ENCODE measurements around the gene SPATA18. TPM values are rescaled to one million over a fixed set of nuclear protein-coding genes. Genes with fewer than 3 reads are reported as not detected.
"Not testable (repeated sequence)": the region's sequence is repeated elsewhere in the genome, so short reads cannot be mapped to it uniquely, and the experiment has no call there.

Gene SPATA18
- total RNA-seq, 1 experiment from 2014 or later: 3.3 TPM

DNA sequence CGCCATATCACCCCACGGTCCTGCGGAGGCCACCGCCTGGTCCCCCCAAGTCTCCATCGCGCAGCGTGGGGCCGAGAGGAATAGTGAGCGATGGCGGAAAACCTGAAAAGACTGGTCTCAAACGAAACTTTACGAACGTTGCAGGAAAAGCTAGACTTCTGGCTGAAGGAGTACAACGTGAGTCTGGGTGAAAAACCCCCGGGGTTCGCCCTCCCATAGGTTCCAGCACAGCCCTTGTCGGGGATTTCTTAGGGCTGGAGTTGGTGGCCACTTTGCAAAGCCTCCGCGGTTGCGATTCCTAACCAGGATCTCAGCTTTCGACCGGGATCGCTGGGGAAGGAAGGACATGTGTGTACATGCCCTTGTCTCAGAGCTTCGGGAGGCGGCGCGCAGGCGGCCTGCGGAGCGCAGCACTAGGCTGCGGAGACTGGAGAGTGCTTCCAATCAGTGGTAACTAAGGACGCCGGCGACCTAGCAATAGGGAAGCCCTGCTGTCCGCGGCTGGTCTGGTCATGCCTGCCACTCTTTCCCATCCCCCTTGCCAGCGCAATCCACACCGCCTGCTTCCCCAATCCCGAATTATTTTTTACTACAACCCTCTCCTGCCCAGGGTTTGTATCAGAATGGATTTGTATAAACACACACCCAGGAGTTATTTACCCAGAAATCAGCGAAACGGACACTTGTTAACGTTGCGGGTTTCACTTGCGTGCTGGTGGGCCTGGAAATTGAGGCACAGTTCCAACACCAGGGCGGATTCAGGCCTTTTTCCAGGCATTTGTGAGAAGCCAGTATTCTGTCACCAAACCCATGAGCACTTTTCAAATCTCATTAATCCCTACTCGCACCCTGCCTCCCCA lies 741 bp downstream of the SPATA18 start:
- peak; percentile 71 for DNase-seq (ENCODE audit: low read depth)

DNA sequence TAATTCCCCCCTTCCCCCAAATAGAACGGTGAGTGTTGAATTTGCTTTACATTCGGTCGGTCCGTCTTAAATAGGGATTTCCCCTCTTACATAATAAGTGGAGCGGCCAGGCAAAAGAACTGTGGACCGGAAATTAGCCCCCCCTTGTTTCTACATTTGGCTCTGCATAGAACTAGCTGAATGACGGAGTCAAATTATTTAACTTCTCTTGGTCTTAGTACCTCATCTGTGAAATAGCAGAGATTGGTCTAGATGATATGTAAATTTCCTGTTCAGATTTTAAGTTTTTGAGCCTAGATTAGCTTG lies 1.3 kb downstream of the SPATA18 start:
- DNase-seq (ENCODE audit: low read depth): no peak

DNA sequence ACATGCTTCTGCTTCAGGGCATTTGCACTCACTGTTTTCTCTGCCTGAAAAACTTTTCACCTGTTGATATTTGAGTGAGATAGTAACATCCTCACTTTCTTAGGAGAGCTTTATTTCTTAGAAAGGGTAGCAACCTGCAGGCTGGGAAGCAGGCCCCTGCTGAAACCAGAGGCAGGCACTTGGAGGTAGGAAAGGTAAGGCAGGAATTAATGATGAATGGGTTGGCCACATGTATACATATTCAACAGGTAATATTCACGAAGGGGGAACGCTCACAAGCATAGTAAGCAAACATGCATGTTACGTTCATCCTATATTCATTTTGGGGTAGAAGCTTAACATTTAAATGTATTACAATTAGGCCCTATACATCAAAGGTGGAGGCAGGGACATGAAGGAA lies 3.1 kb downstream of the SPATA18 start:
- DNase-seq (ENCODE audit: low read depth): no peak

- DNase-seq (ENCODE audit: low read depth): no peak
Observed at GRCh38 chr4:52057196-52057595, 6.1 kb downstream of the SPATA18 start.

GRCh38 chr4:52058275-52058674 lies 7.2 kb downstream of the SPATA18 start:
- DNase-seq (ENCODE audit: low read depth): no peak

DNA sequence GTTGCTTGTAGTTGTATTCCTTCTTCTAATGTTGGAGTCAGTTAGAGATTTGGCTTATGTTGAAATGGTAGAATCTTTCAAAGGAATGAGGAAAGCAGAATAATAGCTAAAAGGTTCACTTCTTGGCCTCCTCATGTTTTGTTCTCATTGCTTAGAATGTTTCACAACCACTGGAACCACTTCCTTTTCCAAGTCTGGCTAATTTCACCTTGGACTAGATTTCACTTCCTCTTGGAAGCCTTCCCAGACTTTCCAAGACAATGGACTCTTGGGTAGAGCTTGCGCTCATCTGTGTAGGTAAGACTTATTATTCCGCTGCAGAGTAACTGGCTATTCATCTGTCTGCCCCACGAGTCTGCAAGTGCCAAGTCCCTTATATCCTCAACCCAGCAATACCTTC lies 8.3 kb downstream of the SPATA18 start:
- DNase-seq (ENCODE audit: low read depth): peak; percentile 84

- DNase-seq (ENCODE audit: low read depth): no peak
Observed at GRCh38 chr4:52069571-52069970, 18.5 kb downstream of the SPATA18 start.

- no peak for DNase-seq (ENCODE audit: low read depth)
Observed at GRCh38 chr4:52071791-52072546, 20.9 kb downstream of the SPATA18 start.

GRCh38 chr4:52076731-52077130 lies 25.6 kb downstream of the SPATA18 start:
- DNase-seq (ENCODE audit: low read depth): no peak

DNA sequence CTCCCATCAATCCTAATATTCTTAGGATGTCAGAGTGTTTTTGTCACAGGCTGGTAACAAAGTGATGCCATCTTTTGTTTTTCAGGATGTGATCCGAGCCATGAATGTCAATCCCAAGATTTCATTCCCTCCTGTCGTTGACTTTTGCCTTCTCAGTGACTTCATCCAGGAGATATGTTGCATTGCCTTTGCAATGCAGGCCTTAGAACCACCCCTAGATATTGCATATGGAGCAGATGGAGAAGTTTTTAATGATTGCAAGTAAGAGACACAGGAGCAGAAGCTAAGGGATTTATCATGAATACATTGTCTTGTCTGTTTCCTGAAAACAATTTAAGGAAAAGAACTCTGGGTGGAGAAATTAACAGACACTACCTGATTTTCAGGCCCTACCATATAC lies 28.6 kb downstream of the SPATA18 start:
- no peak for DNase-seq (ENCODE audit: low read depth)

DNA sequence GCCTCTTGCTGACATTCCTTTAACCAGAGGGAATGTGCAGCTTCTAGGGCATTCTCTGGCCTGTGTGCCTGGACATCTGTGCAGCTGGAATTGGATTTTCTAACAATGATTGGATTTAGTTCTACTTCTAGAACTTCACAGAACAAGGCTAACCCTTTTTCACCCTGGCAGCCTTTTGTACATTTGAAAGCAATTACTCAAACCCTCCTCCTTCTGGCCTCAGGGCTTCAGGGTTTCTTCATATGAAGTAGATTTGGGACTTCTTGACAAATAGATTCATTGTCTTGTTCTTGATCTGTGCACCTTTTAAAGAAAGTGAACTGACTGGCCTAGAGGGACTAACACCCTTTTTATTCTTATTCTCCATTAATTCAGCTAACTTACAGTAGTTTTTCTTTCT lies 30.1 kb downstream of the SPATA18 start:
- no peak for DNase-seq (ENCODE audit: low read depth)

- DNase-seq (ENCODE audit: low read depth): not testable (repeated sequence)
Observed at GRCh38 chr4:52086425-52086824, 35.3 kb downstream of the SPATA18 start.

- DNase-seq (ENCODE audit: low read depth): peak; percentile 26
Observed at GRCh38 chr4:52091801-52092200, 40.7 kb downstream of the SPATA18 start.

- DNase-seq (ENCODE audit: low read depth): no peak
Observed at GRCh38 chr4:52093466-52093865, 42.4 kb downstream of the SPATA18 start.

DNA sequence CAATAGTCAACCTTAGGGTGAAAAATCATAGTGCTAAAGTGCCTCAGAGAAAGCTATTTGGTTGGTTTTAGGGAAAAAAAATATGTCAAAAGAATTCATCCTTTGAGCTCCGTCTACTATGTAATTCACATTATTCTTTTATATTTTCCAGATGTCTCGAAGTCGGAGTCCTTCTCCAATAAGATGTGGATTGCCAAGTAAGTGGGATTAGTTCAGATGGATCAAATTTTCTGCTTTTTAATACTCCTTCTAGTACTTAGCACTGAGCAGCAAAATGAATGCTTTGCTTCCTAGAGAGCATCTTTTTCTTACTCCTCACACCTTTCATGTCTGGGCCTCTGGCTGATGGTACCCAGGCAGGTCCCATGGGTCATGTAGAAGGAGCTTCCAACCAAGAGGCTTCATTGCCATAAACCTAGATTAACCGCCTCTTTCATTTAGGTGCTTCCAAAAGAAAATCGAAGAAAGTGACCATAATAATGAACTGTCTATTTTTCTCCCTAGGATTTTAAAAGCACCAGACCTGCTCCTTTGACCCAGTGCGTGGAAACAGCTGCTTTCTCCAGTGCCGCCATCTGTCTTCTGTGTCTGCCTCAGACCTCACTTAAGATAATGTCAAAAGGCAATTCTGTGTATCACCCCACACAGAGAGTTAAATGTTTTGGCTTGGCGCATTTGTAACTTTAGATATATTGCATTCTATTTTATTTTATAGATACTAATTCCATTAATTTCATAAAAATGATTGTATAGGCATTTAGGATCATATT lies 43.5 kb downstream of the SPATA18 start:
- no peak for DNase-seq (ENCODE audit: low read depth)

DNA sequence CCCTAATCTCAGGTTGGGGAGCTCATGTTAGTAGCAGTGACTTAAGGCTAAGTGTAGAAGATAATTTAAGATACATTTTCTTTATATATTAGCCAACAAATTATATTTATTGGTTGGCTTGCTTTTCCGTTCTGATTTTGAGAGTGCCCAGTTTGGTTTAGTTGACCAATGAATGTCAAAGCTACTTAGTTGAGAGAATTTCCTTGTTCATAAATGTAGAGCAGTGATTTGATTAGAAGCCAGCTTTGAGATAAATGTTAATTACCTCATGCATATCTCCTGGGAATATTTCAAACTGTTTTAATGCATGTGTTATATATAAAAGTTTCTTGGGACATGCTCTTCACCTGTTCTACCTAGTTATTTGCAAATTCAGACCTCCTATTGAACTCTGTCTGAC lies 44.3 kb downstream of the SPATA18 start:
- DNase-seq (ENCODE audit: low read depth): no peak

DNA sequence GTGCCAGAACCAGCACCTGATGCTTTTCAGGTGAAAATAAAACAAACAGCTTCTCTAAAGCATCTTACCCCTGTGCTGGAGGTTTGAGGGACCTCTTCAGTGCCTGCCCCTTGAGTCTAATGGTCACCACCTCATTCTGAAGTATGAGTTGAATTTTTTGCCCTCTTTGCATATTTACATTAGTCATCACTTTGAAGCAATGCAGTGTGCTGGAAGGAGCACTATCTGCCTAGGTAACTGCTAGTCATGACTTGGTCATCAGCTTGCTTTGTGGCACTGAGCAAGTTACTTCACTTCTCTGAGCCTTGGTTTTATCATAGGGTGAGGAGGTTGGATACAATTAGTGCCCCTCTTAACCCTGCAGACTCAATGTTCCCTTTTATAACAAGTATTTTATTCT lies 44.9 kb downstream of the SPATA18 start:
- DNase-seq (ENCODE audit: low read depth): peak; percentile 54

DNA sequence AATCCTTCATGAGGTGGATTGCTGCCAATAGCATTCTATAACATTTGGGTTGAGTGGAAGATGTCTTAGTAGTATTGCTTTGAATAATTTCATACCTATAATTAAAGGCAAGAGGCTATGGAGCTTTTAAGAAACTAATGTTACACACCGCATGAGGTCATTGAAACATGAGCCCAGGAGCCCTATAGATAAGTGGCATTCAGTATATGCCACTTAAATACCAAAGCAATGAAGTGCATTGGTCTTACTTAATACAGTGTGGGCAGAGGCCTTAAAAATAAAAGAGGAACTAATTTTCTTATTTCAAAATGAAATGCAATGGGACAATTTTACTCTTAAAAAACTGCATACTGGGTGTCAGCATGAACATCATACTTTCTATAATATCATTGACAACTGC lies 47.5 kb downstream of the SPATA18 start:
- no peak for DNase-seq (ENCODE audit: low read depth)

DNA sequence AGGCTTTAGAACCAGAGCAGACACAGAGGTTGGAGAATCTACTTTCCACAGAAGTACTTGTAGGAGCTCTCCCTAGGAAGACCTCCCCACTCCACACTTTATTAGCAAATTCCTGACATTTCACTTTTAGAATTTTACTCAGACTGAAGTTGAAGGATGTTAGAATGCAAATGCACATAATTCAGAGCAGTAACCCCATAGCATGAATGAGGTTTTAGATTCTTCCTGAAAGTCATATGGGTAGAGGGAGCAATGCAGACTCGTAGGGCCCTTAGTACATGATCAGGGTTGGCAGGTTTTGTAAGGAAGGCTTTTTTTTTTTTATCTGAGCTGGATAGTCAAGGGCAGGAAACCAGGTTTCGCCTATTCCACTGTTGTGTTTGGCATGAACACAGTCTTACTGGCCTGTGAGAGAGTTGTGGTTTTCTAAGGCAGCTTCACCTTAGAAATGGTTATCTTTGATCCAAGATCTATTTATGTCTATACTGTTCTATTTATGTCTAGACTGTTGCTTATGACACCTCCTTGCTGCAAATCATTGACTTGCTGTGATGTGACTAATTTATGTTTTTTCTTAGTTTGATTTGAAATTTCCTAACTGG lies 48.9 kb downstream of the SPATA18 start:
- peak; percentile 84 for DNase-seq (ENCODE audit: low read depth)

DNA sequence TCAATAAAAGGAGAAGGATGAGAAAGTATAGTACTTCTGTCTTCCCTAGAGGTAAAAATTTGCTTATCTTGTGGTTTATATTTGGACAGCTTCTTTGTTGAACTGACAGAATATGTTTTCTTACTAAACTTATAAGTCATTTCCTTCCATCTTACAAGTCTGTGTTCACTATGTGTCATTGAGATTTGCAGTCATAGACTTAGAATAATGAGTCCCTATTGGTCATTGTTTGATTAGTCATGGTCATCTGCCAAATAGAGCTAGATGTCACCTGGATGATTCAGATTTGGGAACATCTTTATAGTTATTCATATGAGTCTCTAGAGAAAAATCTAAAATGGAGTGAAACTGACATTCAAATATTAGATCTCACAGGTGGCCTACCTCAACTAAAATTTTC lies 51.5 kb downstream of the SPATA18 start:
- peak; percentile 93 for DNase-seq (ENCODE audit: low read depth)

GRCh38 chr4:52103319-52103718 lies 52.2 kb downstream of the SPATA18 start:
- peak; percentile 39 for DNase-seq (ENCODE audit: low read depth)

- DNase-seq (ENCODE audit: low read depth): peak; percentile 27
Observed at GRCh38 chr4:52105276-52105675, 54.2 kb downstream of the SPATA18 start.

All from HT1080 (cell line).